GM21390 (cell line): ENCODE measurements around the gene TBC1D9B.
A peak's percentile ranks its signal among the peaks of the same experiment; 100 is the strongest.

Source experiments
- ATAC-seq: cut with Tn5 transposase; IDR thresholded peaks from one replicate; pipeline ENCODE4 v1.9.1; 2021; ENCODE audit not compliant: unreplicated experiment

The TBC1D9B gene

DNA sequence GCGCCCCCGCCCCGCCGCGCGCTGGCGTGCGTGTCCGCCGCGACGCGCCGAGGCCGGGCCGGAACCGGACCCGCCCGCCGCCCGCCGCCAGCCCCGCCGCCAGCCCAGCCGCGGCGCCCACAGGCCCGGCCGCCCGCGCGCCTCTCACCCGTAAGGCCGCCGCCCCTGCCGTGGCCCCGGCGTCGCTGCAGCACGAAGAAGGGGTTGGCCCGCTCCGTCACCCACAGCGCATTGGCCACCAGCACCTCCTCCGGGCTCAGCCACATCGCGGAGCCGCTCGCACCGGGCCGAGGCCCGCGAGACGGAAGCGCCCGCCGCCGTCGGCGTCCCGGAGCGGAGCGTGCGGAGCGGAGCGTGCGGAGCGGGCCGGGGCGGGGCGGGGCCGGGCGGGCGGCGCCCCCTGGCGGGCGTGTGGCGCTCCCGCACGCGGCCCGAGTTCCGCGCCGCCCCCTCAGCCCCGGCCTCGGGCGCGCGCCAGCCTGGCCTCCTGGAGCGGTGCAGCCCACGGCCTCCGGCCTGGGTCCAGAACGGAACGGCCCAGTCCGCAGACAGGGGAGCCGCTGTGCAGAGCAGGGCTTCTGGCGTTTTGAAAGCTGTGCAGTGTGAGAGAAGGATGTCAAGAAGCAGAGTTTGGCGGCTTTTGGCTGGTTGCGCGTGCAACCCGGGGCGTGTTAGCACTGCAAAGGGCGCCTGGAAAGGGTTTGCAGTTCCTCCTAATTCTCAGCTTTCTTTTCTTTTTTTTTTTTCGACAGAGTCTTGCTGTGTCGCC, at the start of gene TBC1D9B:
TSS of gene TBC1D9B (minus strand) at position 342 of the 769 bp plus-strand sequence. CDS start at position 266, 76 bp downstream.
- ATAC-seq = peak; percentile 95

DNA sequence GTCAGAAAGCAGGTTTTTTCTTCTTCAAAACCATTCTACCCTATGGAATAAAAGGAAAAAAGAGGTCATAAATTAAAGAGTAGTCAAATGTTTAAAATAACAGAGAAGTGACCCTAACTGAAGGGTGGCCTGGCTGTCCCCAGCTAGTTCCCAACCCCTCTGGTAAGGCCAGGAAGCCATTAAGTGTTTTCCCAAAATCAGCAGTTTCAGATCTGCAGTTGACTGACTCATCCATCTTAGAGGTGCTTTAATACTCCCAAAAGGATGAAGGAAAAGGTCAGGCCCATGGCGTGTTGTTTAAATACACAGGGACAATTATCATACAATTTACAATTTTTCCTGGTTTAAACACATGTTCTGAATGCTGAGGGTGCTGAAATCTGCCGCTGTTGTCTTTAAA, 47.9 kb upstream of the TBC1D9B start:
- ATAC-seq = no peak

DNA sequence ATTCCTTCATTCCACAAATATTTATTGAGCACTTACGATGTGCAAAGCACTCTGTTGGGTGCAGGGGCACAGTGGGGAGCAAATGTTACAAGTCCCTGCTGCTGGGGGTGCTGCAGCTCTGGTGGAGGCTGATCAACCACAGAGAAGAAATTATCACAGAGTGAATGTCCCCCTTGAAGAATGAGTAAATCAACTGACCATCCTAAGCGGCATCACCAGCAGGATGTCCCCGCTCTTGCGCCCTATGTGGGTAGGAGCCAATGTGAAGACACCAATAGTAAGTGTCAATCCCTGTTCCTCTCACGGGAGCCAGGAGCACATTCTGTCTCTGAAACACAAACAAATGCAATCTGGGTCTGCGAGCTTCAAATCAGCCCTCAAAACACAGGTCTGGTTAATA, 47.4 kb upstream of the TBC1D9B start:
- no peak for ATAC-seq

DNA sequence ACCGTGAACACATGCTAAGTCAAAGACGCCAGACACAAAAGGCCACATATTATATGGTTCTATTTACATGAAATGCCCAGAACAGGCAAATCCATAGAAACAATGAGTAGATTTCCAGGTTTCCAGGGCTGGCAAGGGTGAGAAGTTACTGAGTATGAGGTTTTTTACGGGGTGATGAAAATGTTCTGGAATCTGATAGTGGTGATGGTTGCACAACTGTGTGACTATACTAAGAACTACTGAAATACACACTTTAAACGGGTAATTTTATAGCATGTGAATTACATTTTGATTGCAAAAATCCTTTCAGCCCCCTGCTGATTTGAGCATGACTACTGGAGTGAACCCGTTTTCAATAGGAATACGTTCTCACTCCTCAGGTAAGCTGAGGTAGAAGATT, 46.7 kb upstream of the TBC1D9B start:
- ATAC-seq = no peak

DNA sequence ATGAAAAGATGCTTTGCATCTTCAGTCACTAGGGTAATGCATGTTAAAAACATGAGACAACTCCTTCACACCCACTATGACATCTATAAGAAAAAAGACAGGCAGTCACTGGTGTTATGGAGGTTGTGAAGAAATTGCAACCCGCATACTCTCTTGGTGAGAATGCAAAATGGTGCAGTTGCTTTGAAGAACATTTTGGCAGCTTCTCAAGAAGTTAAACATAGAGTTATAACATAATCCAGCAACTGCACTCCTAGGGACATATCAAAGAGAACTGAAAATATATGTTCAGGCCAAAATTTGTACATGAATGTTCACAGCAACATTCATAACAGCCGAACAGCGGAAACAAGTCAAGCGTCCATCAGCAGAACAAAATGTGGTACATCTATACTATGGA, 46.3 kb upstream of the TBC1D9B start:
- no peak for ATAC-seq

DNA sequence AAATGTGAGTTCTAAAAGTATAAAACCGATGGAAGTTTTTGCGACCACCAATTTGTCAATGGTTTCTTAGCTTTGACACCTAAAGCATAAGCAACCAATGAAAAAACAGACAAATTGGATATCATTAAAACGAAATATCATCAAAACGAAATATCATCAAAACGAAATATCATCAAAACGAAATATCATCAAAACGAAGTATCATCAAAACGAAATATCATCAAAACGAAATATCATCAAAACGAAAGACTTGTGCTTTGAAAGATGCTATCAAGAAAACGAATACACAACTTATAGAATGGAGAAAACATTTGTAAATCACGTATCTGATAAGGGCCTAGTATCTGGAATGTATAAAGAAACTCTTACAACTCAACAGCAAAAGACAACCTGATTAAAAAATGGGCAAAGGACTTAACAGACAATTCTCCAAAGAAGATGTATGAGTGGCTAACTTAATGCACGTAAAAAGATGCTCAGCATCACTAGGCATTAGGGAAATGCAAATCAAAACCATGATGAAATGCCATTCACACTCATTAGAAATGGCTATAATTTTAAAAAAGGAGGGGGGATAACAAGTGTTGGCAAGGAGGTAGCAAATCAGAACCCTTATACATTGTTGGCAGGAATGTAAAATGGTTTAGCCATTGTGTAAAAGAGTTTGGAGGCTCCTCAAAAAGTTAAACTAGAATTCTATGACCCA, 29.4 kb upstream of the TBC1D9B start:
- no peak for ATAC-seq

DNA sequence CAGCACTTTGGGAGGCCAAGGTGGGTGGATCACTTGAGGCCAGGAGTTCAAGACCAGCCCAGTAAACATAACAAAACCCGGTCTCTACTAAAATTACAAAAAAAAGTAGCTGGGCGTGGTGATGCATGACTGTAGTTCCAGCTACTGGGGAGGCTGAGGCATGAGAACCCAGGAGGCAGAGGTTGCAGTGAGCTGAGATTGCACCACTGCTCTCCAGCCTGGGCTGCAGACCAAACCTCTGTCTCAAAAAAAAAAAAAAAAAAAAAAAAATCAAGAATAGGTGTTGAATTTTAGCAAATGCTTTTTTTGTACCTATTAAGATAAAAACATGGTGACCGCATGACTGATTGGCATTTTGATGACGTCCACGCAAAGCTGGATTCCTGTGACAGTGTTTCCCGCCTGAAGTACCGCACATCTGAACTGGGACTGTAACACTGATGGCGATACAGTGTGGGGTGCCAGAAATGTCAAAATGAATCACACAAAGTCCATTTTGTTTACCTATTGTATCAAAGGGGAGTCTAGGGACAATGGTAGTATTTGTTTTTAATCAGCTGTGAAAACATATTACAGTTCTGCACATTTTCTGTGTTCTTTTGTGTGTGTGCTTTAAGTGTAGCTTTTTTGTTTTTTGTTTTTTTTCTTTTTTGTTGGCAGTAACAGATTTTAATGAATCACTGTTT, 23.2 kb upstream of the TBC1D9B start:
- ATAC-seq = no peak

DNA sequence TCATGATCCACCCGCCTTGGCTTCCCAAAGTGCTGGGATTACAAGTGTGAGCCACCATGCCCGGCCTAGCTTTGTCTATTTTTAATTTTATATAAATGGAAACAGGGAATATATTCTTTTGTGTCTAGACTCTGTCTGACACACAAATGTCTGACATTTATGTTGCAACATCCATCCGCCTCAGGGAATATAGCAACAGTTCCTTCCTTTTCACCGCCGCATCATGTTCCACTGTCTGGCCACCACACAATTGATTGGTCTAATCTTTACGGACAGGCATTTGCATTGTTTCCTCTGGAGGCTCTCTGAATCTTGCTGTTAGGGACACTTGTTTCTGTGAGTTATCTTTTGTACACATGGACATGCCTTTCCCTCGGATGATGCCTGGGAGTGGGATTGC, 20.1 kb upstream of the TBC1D9B start:
- no peak for ATAC-seq

DNA sequence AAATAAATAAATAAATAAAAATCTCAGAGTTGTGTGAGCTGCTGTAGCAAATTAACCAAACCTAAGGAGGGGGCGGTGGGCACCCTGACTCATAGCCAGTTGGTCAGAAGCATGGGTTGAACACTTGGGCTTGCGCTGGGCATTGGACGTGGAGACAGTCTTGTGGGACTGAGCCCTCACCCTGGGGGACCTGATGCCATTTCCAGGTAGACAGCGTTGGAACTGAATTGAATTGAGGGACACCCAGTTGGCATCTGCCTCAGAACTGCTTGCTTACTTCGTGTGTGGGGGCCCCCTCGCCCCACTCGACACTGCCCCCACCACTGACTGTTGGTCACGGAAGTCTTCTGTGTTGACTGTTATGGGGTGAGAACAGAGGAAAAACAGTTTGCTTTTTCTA, 19.0 kb upstream of the TBC1D9B start:
- no peak for ATAC-seq

DNA sequence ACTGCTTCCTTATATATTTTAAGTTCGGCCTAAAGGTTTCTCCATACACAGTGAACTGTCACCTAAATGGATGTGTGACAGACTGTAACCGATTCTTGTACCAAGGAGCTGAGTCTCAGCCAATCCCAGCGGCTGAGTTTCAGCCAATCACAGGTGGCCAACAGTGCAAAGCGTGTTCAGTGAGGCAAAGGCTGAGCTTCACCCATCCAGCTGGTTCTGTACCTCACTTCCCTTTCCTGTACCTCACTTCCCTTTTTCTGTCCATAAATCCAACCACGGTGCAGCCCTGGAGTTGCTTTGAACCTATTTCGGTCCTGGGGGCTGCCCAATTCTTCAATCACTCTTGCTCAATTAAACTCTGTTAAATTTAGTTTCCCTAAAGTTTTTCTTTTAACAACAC, 15.7 kb upstream of the TBC1D9B start:
- no peak for ATAC-seq

DNA sequence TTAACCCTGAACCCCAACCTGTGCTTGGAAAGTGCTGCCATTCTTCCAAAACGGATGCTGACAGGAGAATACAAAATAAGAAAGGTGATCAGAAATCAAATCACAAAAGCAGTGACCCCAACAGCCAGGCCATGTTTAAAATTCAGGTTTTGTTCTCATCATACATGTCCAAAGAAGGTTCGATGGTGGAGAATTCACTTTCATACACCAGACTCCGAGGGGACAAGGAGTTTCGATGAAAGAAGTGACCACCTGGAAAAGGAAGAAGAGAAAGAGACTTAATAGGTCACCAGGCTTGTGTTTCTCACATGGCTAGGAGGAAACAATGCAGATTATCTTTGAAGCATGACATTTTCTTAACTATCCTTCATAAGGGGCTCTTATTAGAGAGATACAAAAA, 12.5 kb upstream of the TBC1D9B start:
- ATAC-seq = no peak

DNA sequence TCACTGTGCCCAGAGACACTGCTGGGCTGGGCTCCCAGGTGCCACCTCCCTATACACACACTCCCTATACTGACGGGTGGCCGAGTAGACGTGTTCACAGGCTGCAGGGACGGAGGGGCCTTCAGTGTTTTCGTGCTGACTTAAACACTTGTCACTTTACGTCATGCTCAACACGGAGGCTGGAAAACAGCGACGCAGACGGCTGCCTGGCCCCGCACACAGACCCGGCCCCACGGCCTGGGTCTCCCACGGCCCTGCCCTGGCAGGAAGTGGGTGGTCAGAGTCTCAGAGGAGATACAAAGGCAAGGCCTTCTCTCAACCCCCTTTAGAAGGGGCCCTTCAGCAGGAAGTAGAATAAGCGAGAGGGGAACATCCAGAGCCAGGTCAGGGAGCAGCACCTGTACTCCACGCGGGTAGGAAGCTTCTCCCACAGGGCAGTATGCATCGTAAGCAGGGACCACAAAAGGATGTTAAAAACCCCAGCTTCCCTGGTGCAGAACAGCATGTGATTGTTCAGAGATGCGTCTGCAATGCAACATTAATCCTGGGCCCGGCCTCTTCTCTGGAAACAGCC, 11.9 kb upstream of the TBC1D9B start:
- no peak for ATAC-seq

DNA sequence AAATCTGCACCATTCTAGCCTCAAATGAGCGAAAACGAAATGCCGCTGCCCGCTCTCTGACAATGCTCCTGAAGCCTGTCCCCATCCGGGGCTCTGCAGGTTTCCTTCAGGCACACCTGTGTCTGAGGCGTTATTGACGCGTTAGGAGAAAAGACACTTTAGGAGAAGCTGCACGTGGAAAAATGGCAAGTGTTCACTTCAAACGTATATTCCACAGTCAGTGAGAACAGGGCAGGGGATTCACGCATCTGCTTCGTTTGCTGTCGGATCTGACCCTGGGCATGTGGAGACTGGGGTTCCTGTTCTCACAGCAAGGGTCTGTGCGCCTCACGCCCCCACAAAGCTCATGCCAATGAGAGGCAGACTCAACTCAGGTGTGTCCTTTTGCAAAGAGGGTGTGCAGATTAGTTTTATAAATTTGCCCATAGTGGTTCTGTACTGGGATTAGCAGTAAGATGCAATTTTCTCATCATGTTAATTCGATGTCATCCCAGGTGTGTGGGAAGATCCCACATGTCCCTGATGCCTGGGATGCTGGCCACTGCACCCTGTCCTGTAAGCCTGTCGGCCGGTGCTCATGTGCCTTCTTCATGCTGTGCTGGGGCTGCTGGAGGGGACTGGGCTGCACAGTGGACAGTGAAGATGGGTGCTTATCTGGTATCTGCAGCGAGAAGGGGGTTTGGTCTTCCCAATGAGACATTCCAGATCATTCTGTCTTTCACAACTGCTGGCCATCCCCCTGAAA, 11.2 kb upstream of the TBC1D9B start:
- no peak for ATAC-seq

DNA sequence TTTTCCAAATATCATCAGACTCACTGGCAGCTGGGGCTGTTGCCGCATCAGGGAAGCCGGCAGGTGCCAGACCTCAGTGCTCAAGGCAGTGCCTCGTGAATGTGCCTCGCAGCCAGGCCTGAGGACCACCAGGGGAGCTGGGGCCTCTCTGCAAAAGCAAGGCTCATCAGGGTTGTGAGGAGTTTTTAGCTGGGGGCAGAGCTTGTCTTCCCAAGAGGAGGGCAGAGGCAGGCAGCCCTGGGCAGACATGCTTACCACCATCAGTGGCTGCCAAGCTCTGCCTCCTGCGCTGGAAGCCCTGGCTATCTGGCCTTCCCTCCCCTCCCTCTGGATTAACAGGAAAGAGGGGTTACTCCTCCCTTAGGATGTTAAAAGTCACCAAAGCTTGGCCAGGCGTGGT, 8.8 kb upstream of the TBC1D9B start:
- no peak for ATAC-seq

DNA sequence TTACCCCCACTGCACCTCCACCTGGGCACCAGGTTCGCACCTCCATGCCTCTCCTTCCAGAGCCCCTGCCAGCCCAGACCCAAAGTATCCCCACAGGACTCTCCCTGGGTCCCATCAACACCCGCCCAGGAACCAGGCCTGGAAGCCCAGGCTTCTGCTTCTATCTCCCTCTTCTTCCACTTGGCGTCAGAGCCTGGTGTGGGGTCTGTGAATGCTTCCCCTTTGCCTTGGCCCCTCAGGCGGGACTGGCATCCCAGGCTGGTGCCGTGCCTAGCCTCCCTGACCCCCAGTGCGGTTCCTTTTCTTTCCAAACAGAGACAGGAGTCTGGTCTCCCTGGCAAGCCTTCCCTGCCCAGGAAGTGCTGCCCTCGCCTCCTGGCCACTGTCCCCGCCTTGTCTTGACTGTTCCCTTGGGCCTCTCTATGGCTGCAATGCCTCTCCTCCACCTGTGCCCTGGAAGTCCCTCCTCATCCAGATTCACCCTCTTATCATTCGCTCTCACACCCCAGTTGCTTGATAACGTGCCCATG, 7.8 kb upstream of the TBC1D9B start:
- no peak for ATAC-seq

DNA sequence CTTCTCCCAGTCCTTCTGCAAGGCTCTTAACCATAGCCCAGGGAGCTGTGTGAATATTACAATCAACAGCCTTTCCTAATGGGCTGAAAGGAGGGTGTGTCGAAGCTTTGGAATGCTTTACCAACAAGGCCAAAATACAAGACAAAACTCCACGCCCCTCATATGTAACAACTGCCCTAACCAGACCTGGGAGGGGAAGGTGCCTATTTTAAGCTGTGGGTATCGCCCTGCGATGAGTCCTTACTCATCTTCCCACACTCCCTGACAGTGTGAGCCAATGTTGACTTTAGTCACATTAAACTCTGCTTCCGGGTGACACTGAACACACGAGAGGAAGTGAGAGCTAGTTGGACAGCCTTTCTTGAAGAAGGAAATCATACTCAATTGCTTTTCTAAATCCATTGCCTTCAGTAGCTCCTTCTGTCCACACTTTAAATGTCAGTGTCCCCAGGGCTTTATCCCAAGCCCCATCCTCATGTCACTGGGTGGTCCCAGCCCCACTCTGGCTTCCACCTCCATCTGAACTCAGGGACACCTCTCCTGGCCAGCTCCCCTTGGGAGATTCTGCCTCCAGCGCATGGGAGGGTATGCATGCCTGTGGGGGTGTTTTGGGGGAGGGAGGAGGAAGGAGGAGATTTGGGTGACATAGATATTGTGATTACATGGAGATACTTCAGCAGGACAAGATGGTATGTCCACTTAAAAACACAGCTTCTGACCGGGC, 6.5 kb upstream of the TBC1D9B start:
- no peak for ATAC-seq

DNA sequence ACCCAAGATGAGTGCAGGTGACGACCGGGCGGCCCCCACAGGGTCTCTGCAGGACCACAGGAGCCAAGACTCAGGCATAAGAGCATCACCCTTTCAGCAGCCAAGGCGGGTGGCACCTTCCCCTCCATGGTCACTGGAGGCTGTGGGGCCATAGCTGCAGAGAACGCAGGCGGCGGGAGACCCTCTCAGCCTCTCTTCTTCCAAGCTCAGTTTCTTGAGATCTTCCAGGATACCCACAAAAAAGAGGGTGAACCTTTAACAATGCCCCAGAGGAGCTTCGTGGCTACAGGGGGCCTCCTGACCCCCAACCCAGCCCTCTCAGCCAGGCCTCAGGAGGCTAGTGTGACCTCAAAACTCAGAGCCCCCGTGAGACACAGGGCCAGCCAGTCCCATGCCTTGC, 5.8 kb upstream of the TBC1D9B start:
- ATAC-seq = no peak

DNA sequence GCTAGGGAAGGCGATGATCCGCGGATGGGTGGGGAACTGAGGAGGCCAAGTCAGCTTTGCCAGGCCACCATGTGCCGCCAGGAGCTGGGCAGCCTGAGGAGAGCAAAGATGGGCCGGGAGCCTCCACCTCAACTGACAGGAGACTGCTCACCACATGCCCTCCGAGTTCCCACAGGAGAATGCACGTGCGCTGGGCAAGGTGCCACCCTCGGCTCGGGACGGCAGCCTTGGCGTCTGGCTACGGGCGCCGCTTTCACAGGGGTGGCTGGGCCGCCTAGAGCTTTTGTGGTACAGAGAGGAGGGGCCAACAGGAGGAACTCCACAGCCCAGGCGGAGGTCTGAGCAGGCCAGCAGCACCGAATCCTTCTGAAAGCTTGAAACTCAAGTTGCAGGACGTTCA, 5.3 kb upstream of the TBC1D9B start:
- ATAC-seq = no peak

DNA sequence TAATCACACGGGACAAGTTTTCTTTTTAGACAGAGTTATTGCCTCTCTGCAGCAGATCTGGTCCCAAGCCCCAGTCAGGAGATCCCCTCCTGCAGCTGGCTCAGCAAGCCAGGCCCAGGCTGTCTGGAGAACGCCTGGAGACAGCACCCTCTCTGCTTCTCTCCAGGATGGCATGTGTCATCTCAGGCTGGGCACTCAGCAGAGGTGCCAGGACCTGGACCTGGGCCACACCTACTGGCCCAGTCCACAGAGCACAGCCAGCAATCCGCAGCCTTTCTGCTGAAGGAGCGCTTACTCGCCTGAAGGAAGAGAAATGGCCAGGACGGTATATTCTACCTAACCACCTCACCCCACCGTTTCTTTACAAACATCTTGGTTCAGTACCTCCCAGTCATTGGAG, 4.7 kb upstream of the TBC1D9B start:
- ATAC-seq = no peak

DNA sequence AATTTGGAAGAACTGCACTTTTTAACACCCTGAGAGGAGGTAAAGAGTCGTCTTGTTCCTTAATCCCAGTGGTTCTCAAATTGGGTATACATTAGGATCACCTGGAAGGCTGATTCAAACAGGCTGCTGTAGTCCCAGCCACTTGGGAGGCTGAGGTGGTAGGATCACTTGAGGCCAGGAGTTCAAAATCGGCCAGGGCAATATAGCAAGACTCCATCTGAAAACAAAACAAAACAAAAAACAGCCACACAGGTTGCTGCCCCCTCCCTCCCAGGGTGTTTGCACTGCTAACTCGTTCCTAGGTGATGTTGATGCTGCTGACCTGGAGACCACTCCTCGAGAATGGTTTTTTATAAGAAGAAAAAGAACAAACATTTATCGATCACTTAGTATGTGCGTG, 1.5 kb upstream of the TBC1D9B start:
- no peak for ATAC-seq
